Astrocyte (in vitro differentiated cells and primary cell): Measurements from ENCODE around the gene TNFRSF13B. TPM values are rescaled to one million over a fixed set of nuclear protein-coding genes. Genes with fewer than 3 reads are reported as not detected.

ENCODE experiments used
- DNase-seq: peaks from one replicate; pipeline ENCODE4 v3.0.0-alpha.2; 2010; ENCODE audit warnings: low read depth
- FAIRE-seq: peaks from 2 replicates; lab custom pipeline; 2011; peaks lifted over from hg19 to GRCh38; lab: Jason Lieb, UNC
- H2AFZ ChIP-seq: 2 replicates; pipeline ENCODE4 v1.6.0; 2012; ENCODE audit warnings: low read depth, low read length, inconsistent platforms
- H3K27ac ChIP-seq: 2 replicates; pipeline ENCODE4 v1.5.1; 2011; ENCODE audit warnings: low read depth, low read length, inconsistent platforms
- H3K27me3 ChIP-seq: 2 replicates; pipeline ENCODE4 v1.6.0; 2011; ENCODE audit warnings: low read length, inconsistent platforms; ENCODE audit not compliant: insufficient read depth
- H3K36me3 ChIP-seq: 2 replicates; pipeline ENCODE4 v1.5.1; 2011; ENCODE audit warnings: low read length, inconsistent platforms; ENCODE audit not compliant: insufficient read depth
- H3K4me1 ChIP-seq: 2 replicates; pipeline ENCODE4 v1.5.1; 2011; ENCODE audit warnings: low read length, inconsistent platforms; ENCODE audit not compliant: insufficient read depth
- H3K4me2 ChIP-seq: 2 replicates; pipeline ENCODE4 v1.6.0; 2012; ENCODE audit warnings: low read length, inconsistent platforms
- H3K4me3 ChIP-seq: 2 replicates; pipeline ENCODE4 v1.5.1; 2011; ENCODE audit warnings: low read depth, mild to moderate bottlenecking, low read length, inconsistent platforms; ENCODE audit not compliant: insufficient read depth
- H3K79me2 ChIP-seq: 2 replicates; pipeline ENCODE4 v1.6.0; 2012; ENCODE audit warnings: mild to moderate bottlenecking, low read length, inconsistent platforms; ENCODE audit not compliant: insufficient read depth
- H3K9ac ChIP-seq: 2 replicates; pipeline ENCODE4 v1.6.0; 2012; ENCODE audit warnings: mild to moderate bottlenecking, low read length, inconsistent platforms
- H3K9me3 ChIP-seq: 2 replicates; pipeline ENCODE4 v1.5.1; 2012; ENCODE audit warnings: low read depth, mild to moderate bottlenecking, low read length, inconsistent platforms; ENCODE audit not compliant: insufficient read depth
- H4K20me1 ChIP-seq: 2 replicates; pipeline ENCODE4 v1.6.0; 2012; ENCODE audit warnings: low read length, inconsistent platforms; ENCODE audit not compliant: insufficient read depth
- H3K27ac Mint-ChIP-seq: one replicate; pipeline ENCODE4 v1.8.0; 2021; ENCODE audit warnings: mild to moderate bottlenecking, mixed read lengths; ENCODE audit not compliant: unreplicated experiment
- H3K27me3 Mint-ChIP-seq: one replicate; pipeline ENCODE4 v1.8.0; 2021; ENCODE audit warnings: low read depth, mixed read lengths; ENCODE audit not compliant: unreplicated experiment
- H3K36me3 Mint-ChIP-seq: one replicate; pipeline ENCODE4 v1.8.0; 2021; ENCODE audit warnings: low read depth, mixed read lengths; ENCODE audit not compliant: unreplicated experiment
- H3K4me1 Mint-ChIP-seq: one replicate; pipeline ENCODE4 v1.8.0; 2021; ENCODE audit warnings: low read depth, mixed read lengths; ENCODE audit not compliant: unreplicated experiment
- H3K4me3 Mint-ChIP-seq: one replicate; pipeline ENCODE4 v1.8.0; 2021; ENCODE audit warnings: mild to moderate bottlenecking, moderate library complexity, mixed read lengths; ENCODE audit not compliant: unreplicated experiment
- H3K9me3 Mint-ChIP-seq: one replicate; pipeline ENCODE4 v1.8.0; 2021; ENCODE audit warnings: mild to moderate bottlenecking, mixed read lengths; ENCODE audit not compliant: unreplicated experiment
- CTCF ChIP-seq: IDR thresholded peaks from 2 replicates; pipeline ENCODE4 v1.5.1; 2011; ENCODE audit warnings: low read depth, mild to moderate bottlenecking, inconsistent platforms, low read length, moderate library complexity; ENCODE audit not compliant: insufficient read depth
- EZH2 ChIP-seq: IDR thresholded peaks from 2 replicates; pipeline ENCODE4 v1.6.1; 2012; ENCODE audit warnings: mild to moderate bottlenecking, low read length, inconsistent platforms; ENCODE audit not compliant: insufficient read depth
- total RNA-seq: library from RNA; stranded (reverse); gene quantifications from 2 replicates; pipeline ENCODE4 v1.2.1, GENCODE V29; 2021

TNFRSF13B gene
- total RNA-seq, 1 donor from 2014 or later, result not detected

- H3K27ac ChIP-seq, result no peak overlapping the region
- no peak for FAIRE-seq
- no peak overlapping the region for H3K9ac ChIP-seq
Observed at GRCh38 chr17:16943541-16944333, 28.2 kb downstream of the TNFRSF13B start.

GRCh38 chr17:16943032-16943352 is 28.9 kb downstream of the TNFRSF13B start:
- Histone ChIP-seq H3K36me3 (no peaks in the 10 kb centered on the region), H2AFZ (no peak overlapping the region), H3K9me3 (no peaks in the 10 kb centered on the region), H3K4me3 (no peak overlapping the region), H3K27ac (no peak overlapping the region), H4K20me1 (no peaks in the 10 kb centered on the region), H3K9ac (no peak overlapping the region), H3K79me2 (no peaks in the 10 kb centered on the region), H3K27me3 (peaks cover 4% of the 10 kb centered on the region), H3K4me1 (no peaks in the 10 kb centered on the region), H3K4me2 (no peak overlapping the region)
- peaks cover 2% of the 10 kb centered on the region for H3K36me3 Mint-ChIP-seq
- no peak overlapping the region for H3K4me3 Mint-ChIP-seq
- H3K9me3 Mint-ChIP-seq, result peaks cover 7% of the 10 kb centered on the region
- TF ChIP-seq CTCF (no peak), EZH2 (no peak)
- FAIRE-seq (no peak), DNase-seq (no peak)
- H3K27ac Mint-ChIP-seq, result no peak overlapping the region
- H3K27me3 Mint-ChIP-seq, result peaks cover 49% of the 10 kb centered on the region
- peaks cover 8% of the 10 kb centered on the region for H3K4me1 Mint-ChIP-seq

More at GRCh38 chr17:16943541-16944333, 28.2 kb downstream of the TNFRSF13B start:
- Mint-ChIP-seq H3K27ac (no peak overlapping the region), H3K4me3 (no peak overlapping the region), H3K27me3 (peaks cover 42% of the 10 kb centered on the region), H3K36me3 (peaks cover 2% of the 10 kb centered on the region), H3K4me1 (peaks cover 8% of the 10 kb centered on the region), H3K9me3 (peaks cover 11% of the 10 kb centered on the region)
- H3K27me3 ChIP-seq, result peaks cover 4% of the 10 kb centered on the region
- no peak overlapping the region for H2AFZ ChIP-seq
- H4K20me1 ChIP-seq, result no peaks in the 10 kb centered on the region
- H3K4me1 ChIP-seq, result no peaks in the 10 kb centered on the region
- H3K9me3 ChIP-seq, result peaks cover 4% of the 10 kb centered on the region
- no peaks in the 10 kb centered on the region for H3K36me3 ChIP-seq
- TF ChIP-seq EZH2 (no peak), CTCF (no peak)
- no peak overlapping the region for H3K4me3 ChIP-seq
- no peak overlapping the region for H3K4me2 ChIP-seq
- H3K79me2 ChIP-seq, result no peaks in the 10 kb centered on the region
- DNase-seq, result no peak
